ENCODE measurements around the gene MEIS2.

Gene MEIS2

GRCh38 chr15:37100109-37100965, at the start of gene MEIS2:
MEIS2 (minus strand) TSS chr15:37100549; CDS start chr15:37099466, 1,083 bp downstream.
- DNase-seq, result peak; percentile 90

- no peak for DNase-seq
Measured at GRCh38 chr15:37149146-37149545, 48.8 kb upstream of the MEIS2 start.

- DNase-seq, result no peak
Measured at GRCh38 chr15:37148714-37149113, 48.4 kb upstream of the MEIS2 start.

GRCh38 chr15:37143351-37143750, 43.0 kb upstream of the MEIS2 start:
- DNase-seq, result no peak

- no peak for DNase-seq
Measured at GRCh38 chr15:37142371-37142770, 42.0 kb upstream of the MEIS2 start.

GRCh38 chr15:37140531-37141058, 40.2 kb upstream of the MEIS2 start:
- no peak for DNase-seq

GRCh38 chr15:37138591-37139215, 38.4 kb upstream of the MEIS2 start:
- no peak for DNase-seq

GRCh38 chr15:37137221-37137620, 36.9 kb upstream of the MEIS2 start:
- no peak for DNase-seq

GRCh38 chr15:37136666-37137065, 36.3 kb upstream of the MEIS2 start:
- no peak for DNase-seq

- DNase-seq, result no peak
Measured at GRCh38 chr15:37135225-37135624, 34.9 kb upstream of the MEIS2 start.

- no peak for DNase-seq
Measured at GRCh38 chr15:37134699-37135131, 34.4 kb upstream of the MEIS2 start.

- DNase-seq, result no peak
Measured at GRCh38 chr15:37134244-37134643, 33.9 kb upstream of the MEIS2 start.

- no peak for DNase-seq
Measured at GRCh38 chr15:37133602-37134001, 33.3 kb upstream of the MEIS2 start.

- no peak for DNase-seq
Measured at GRCh38 chr15:37132826-37133417, 32.6 kb upstream of the MEIS2 start.

GRCh38 chr15:37131621-37132020, 31.3 kb upstream of the MEIS2 start:
- DNase-seq, result no peak

GRCh38 chr15:37130356-37130755, 30.0 kb upstream of the MEIS2 start:
- no peak for DNase-seq

- no peak for DNase-seq
Measured at GRCh38 chr15:37125143-37125542, 24.8 kb upstream of the MEIS2 start.

GRCh38 chr15:37124331-37124730, 24.0 kb upstream of the MEIS2 start:
- DNase-seq, result no peak

GRCh38 chr15:37122703-37123102, 22.4 kb upstream of the MEIS2 start:
- DNase-seq, result no peak

- DNase-seq, result no peak
Measured at GRCh38 chr15:37121492-37121891, 21.1 kb upstream of the MEIS2 start.

GRCh38 chr15:37117030-37117429, 16.7 kb upstream of the MEIS2 start:
- DNase-seq, result no peak

GRCh38 chr15:37115538-37115937, 15.2 kb upstream of the MEIS2 start:
- DNase-seq, result no peak

GRCh38 chr15:37112971-37113670, 12.8 kb upstream of the MEIS2 start:
- no peak for DNase-seq

Data from SHP77 (cell line).